ENCODE data around the gene ATP1A4. TPM values are rescaled to one million over a fixed set of nuclear protein-coding genes. Genes with fewer than 3 reads are reported as not detected.

ATP1A4 gene
- total and polyA plus RNA-seq, 12 donors = 0.17 to 0.96 (median 0.46) TPM; not detected in 9

DNA sequence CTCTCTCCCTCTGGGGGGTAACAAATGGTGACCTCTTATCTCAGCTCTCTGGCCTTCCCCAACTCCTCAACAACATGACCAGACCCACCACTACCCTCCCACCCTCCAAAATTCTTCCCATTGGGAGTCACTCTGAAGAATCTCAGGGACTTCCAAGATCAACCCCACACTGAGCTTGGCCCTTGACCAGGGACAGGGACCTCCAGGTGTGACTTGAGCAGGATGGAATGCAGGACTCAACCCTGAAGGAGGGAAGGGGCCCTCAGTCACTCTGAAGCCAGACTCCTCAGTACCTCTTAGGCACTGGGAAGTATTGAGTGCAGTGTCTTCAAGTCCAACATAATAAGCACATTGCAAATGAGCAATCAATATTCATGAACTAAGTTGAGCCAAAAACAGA, 40.8 kb downstream of the ATP1A4 start:
- no peak for DNase-seq
- no peak overlapping the region for H3K27ac ChIP-seq
- H3K4me1 ChIP-seq (replicated peaks in 1 of 2) = peaks cover 7 to 9% of the 10 kb centered on the region in 2 donors
- TF ChIP-seq, protein P1, sequence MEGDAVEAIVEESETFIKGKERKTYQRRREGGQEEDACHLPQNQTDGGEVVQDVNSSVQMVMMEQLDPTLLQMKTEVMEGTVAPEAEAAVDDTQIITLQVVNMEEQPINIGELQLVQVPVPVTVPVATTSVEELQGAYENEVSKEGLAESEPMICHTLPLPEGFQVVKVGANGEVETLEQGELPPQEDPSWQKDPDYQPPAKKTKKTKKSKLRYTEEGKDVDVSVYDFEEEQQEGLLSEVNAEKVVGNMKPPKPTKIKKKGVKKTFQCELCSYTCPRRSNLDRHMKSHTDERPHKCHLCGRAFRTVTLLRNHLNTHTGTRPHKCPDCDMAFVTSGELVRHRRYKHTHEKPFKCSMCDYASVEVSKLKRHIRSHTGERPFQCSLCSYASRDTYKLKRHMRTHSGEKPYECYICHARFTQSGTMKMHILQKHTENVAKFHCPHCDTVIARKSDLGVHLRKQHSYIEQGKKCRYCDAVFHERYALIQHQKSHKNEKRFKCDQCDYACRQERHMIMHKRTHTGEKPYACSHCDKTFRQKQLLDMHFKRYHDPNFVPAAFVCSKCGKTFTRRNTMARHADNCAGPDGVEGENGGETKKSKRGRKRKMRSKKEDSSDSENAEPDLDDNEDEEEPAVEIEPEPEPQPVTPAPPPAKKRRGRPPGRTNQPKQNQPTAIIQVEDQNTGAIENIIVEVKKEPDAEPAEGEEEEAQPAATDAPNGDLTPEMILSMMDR (IDR thresholded peaks at IDR 0.05) = no peak
- no peak for TF ChIP-seq POLR2A (IDR thresholded peaks at IDR 0.05)
- H3K36me3 ChIP-seq (replicated peaks in 1 of 2) = no peaks in the 10 kb centered on the region
- no peaks in the 10 kb centered on the region for H3K27me3 ChIP-seq
- no peak overlapping the region for H3K4me3 ChIP-seq
- no peaks in the 10 kb centered on the region for H3K9me3 ChIP-seq (replicated peaks in 1 of 3)
- intact Hi-C loops (cut with DNase I) = loop anchor here (5.0 to 10.0 kb wide), 4 partner anchors 53 to 183 kb away; no protein-coding TSS in a partner anchor

DNA sequence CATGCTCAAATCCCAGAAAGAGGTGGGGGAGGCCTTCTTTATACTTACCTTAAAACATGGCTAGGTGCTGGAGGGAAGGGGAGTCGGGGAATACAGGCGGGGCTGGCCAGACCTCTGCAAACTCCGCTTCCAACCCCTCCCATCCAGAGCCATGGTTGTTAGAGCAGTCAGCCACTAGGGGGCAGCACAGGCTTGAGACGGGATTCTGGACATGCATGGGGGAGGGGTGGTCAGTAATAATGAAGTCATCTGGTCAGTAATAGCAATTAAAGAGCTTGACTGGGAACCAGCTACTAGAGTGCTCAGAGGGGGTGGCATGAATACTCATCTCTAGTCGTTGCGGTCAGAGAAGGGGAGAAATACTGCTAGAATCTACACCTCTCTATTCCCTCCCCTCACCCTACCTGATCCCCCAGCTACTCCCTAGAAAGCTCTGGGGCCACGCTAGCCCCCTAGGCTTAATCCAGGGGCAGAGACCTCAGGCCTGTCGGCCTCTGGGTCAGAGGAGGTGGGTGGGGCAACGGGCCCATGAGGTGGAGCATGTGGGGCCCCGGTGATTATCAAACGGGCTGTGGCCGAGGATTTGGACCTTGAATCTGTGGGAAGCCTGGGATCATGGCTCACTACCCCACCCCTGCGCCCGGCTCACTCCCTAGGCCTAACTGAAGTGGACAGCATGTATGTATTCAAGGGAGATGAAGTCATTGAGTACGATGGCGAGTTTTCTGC, 41.9 kb downstream of the ATP1A4 start:
- Histone ChIP-seq H3K4me3 (no peak overlapping the region), H3K9me3 (replicated peaks in 1 of 3) (no peaks in the 10 kb centered on the region), H3K27ac (no peak overlapping the region), H3K36me3 (replicated peaks in 1 of 2) (no peaks in the 10 kb centered on the region), H3K27me3 (no peaks in the 10 kb centered on the region), H3K4me1 (replicated peaks in 1 of 2) (peaks cover 7 to 9% of the 10 kb centered on the region in 2 donors)
- intact Hi-C loops (cut with DNase I) = loop anchor here (5.0 to 10.0 kb wide), 4 partner anchors 52 to 182 kb away; no protein-coding TSS in a partner anchor
- DNase-seq = peak; percentile 82 to 93 (median 89)
- 10 to 23% (median 22%) methylated on average over 13 to 16 of the region's 16 CpGs for WGBS, 4 donors
- TF ChIP-seq, protein P1 (IDR thresholded peaks at IDR 0.05) = peak; percentile 97 to 99 (median 98)
- TF ChIP-seq POLR2A (IDR thresholded peaks at IDR 0.05) = no peak

DNA sequence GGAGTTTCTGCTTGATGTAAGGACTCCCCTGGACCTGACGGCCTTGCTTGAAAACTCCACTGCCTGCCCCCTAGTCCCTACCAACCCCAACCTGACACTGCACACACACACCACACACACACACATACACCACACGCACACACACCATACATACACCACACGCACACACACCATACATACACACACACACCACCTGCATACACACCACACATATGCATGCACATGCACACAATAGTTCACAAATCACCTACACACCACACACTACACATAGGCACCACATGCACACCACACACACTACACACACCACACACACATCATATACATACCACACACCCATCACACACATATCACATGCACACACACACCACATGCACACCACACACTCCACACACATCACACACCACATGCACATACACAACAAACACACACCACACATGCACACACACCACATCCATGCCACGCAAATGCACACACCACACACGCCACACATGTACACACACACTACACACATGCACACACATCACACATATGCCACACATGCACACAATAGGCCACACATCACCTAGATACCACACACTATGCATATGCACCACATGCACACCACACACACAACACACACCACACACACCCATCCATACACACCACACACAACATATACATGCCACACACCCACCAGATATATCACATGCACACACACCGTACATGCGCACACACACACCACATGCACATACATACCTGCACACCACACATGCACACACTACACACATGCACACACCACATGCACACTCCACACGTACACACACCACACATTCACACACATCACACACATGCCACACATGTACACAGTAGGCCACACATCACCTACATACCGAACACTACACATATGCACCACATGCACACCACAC, 42.7 kb downstream of the ATP1A4 start:
- 71 to 91% (median 77%) methylated on average over 8 to 9 of the region's 9 CpGs for WGBS, 4 donors
- intact Hi-C loops (cut with DNase I) = loop anchor here (2.0 to 10.0 kb wide), 5 partner anchors 25 to 181 kb away; no protein-coding TSS in a partner anchor
- no peak for DNase-seq
- no peak overlapping the region for H3K27ac ChIP-seq
- no peak for TF ChIP-seq POLR2A (IDR thresholded peaks at IDR 0.05)
- TF ChIP-seq, protein P1 (IDR thresholded peaks at IDR 0.05) = no peak
- H3K4me1 ChIP-seq (replicated peaks in 1 of 2) = peaks cover 7 to 9% of the 10 kb centered on the region in 2 donors
- no peaks in the 10 kb centered on the region for H3K9me3 ChIP-seq (replicated peaks in 1 of 3)
- no peak overlapping the region for H3K4me3 ChIP-seq
- no peaks in the 10 kb centered on the region for H3K36me3 ChIP-seq (replicated peaks in 1 of 2)
- no peaks in the 10 kb centered on the region for H3K27me3 ChIP-seq

DNA sequence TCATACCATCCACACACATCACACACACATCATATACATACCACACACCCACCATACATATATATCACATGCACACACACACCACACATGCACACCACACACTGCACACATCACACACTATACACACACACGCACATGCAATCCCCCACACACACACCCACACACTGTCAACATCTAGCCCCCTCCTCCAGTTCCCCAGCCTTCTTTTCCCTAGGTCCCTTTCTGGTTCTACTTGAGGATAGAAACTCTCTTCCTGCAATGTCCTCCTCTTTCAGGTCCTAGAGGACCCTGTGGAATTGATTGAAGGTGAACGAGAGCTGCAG, 43.3 kb downstream of the ATP1A4 start:
- no peaks in the 10 kb centered on the region for H3K9me3 ChIP-seq (replicated peaks in 1 of 3)
- TF ChIP-seq POLR2A (IDR thresholded peaks at IDR 0.05) = no peak
- TF ChIP-seq, protein P1 (IDR thresholded peaks at IDR 0.05) = no peak
- H3K4me1 ChIP-seq (replicated peaks in 1 of 2) = peaks cover 7 to 9% of the 10 kb centered on the region in 2 donors
- DNase-seq = no peak
- intact Hi-C loops (cut with DNase I) = loop anchor here (2.0 to 10.0 kb wide), 5 partner anchors 24 to 180 kb away; no protein-coding TSS in a partner anchor
- no peaks in the 10 kb centered on the region for H3K27me3 ChIP-seq
- 73 to 81% (median 76%) methylated on average over 2 of the region's 2 CpGs for WGBS, 4 donors
- H3K36me3 ChIP-seq (replicated peaks in 1 of 2) = no peaks in the 10 kb centered on the region
- H3K27ac ChIP-seq = no peak overlapping the region
- H3K4me3 ChIP-seq = no peak overlapping the region
